GM23338 (cell line): ENCODE data around the gene CTNNA2. TPM values are rescaled to one million over a fixed set of nuclear protein-coding genes. Genes with fewer than 3 reads are reported as not detected.

Experiments
- ATAC-seq: fragments of 200-7000 bp; cut with Tn5 transposase; 3 replicates; pipeline ENCODE4 v1.9.1; 2020
- DNase-seq: peaks from one replicate; pipeline ENCODE4 v3.0.0-alpha.2; 2015; ENCODE audit warnings: low spot score
- H2AFZ ChIP-seq: fragments of 200-600 bp; sonication (generic); 2 replicates; pipeline ENCODE4 v1.8.0; 2016; ENCODE audit warnings: antibody characterized with exemption, mild to moderate bottlenecking, moderate library complexity
- H3F3A ChIP-seq: fragments of 200-600 bp; sonication (generic); replicated peaks from 2 replicates; pipeline ENCODE4 v1.8.0; 2017; ENCODE audit warnings: antibody characterized with exemption, mixed run types, low read depth
- H3K27ac ChIP-seq: fragments of 200-600 bp; sonication (generic); 2 replicates; pipeline ENCODE4 v1.6.1; 2016; ENCODE audit warnings: low read depth
- H3K27me3 ChIP-seq: fragments of 200-600 bp; sonication (generic); 2 replicates; pipeline ENCODE4 v1.8.0; 2016; ENCODE audit warnings: mild to moderate bottlenecking, mixed run types, moderate library complexity; ENCODE audit not compliant: insufficient read depth
- H3K36me3 ChIP-seq: fragments of 200-600 bp; sonication (generic); 2 replicates; pipeline ENCODE4 v1.8.0; 2016; ENCODE audit warnings: mild to moderate bottlenecking; ENCODE audit not compliant: insufficient read depth
- H3K4me1 ChIP-seq: fragments of 200-600 bp; sonication (generic); 2 replicates; pipeline ENCODE4 v1.8.0; 2016; ENCODE audit warnings: mild to moderate bottlenecking, moderate library complexity; ENCODE audit not compliant: insufficient read depth
- H3K4me2 ChIP-seq: fragments of 200-600 bp; sonication (generic); 2 replicates; pipeline ENCODE4 v1.7.1; 2017; ENCODE audit warnings: mixed run types
- H3K4me3 ChIP-seq: fragments of 200-600 bp; sonication (generic); 2 replicates; pipeline ENCODE4 v1.6.1; 2016; ENCODE audit warnings: mixed run types
- H3K79me2 ChIP-seq: fragments of 200-600 bp; sonication (generic); replicated peaks from 2 replicates; pipeline ENCODE4 v1.8.0; 2017; ENCODE audit warnings: mild to moderate bottlenecking; ENCODE audit not compliant: insufficient read depth
- H3K9me2 ChIP-seq: fragments of 200-600 bp; sonication (generic); 2 replicates; pipeline ENCODE4 v1.8.0; 2017; ENCODE audit not compliant: insufficient read depth
- H4K20me1 ChIP-seq: fragments of 200-600 bp; sonication (generic); replicated peaks from 2 replicates; pipeline ENCODE4 v1.8.0; 2017; ENCODE audit warnings: mild to moderate bottlenecking; ENCODE audit not compliant: insufficient read depth
- H3K27ac Mint-ChIP-seq: 2 replicates; pipeline ENCODE4 v1.8.0; 2020; ENCODE audit warnings: inconsistent platforms, mild to moderate bottlenecking, moderate library complexity, mixed read lengths
- H3K27me3 Mint-ChIP-seq: 3 replicates; pipeline ENCODE4 v1.8.0; 2022; ENCODE audit warnings: low read depth, mild to moderate bottlenecking, moderate library complexity, mixed read lengths, inconsistent platforms; ENCODE audit not compliant: insufficient read depth, poor library complexity
- H3K36me3 Mint-ChIP-seq: 3 replicates; pipeline ENCODE4 v1.8.0; 2021; ENCODE audit warnings: low read depth, mild to moderate bottlenecking, inconsistent platforms, moderate library complexity, mixed read lengths
- H3K4me1 Mint-ChIP-seq: 3 replicates; pipeline ENCODE4 v1.8.0; 2020; ENCODE audit warnings: mild to moderate bottlenecking, inconsistent platforms, mixed read lengths
- H3K4me3 Mint-ChIP-seq: 3 replicates; pipeline ENCODE4 v1.8.0; 2021; ENCODE audit warnings: moderate library complexity, mild to moderate bottlenecking, inconsistent platforms, mixed read lengths
- H3K9me3 Mint-ChIP-seq: 3 replicates; pipeline ENCODE4 v1.8.0; 2020; ENCODE audit warnings: moderate library complexity, mild to moderate bottlenecking, inconsistent platforms, mixed read lengths
- JUNB ChIP-seq: IDR thresholded peaks from one replicate; pipeline ENCODE4 v1.6.1; 2016; ENCODE audit warnings: antibody characterized with exemption; ENCODE audit not compliant: unreplicated experiment
- NANOG ChIP-seq: IDR thresholded peaks from 2 replicates; pipeline ENCODE4 v1.6.1; 2016; ENCODE audit warnings: antibody characterized with exemption, borderline replicate concordance
- REST ChIP-seq: IDR thresholded peaks from one replicate; pipeline ENCODE4 v1.6.1; 2018; ENCODE audit warnings: antibody characterized with exemption; ENCODE audit not compliant: unreplicated experiment
- STAT1 ChIP-seq: IDR thresholded peaks from one replicate; pipeline ENCODE4 v1.6.1; 2016; ENCODE audit warnings: antibody characterized with exemption; ENCODE audit not compliant: unreplicated experiment
- polyA plus RNA-seq: library from polyadenylated mRNA; unstranded; fragments of >200 nt; fragmentation: Nextera tagmentation; extraction: Ambion mirVana; gene quantifications from 2 replicates; pipeline ENCODE4 v1.2.1, GENCODE V29; 2016
- total RNA-seq: library from RNA; depleted of rRNA; stranded (reverse); fragments of >200 nt; shearing (Covaris generic); gene quantifications from 2 replicates; pipeline ENCODE4 v1.2.3, GENCODE V29; 2014
- TF ChIP-seq, protein P1 (sequence below): fragments of 250-450 bp; sonication (Bioruptor Pico); IDR thresholded peaks from 2 replicates; pipeline ENCODE4 v1.5.0; 2020; ENCODE audit warnings: mild to moderate bottlenecking, moderate library complexity

The CTNNA2 gene
- total and polyA plus RNA-seq, 2 experiments from 2014 or later, result 6.4 to 15.6 TPM

- TF ChIP-seq, protein P1, sequence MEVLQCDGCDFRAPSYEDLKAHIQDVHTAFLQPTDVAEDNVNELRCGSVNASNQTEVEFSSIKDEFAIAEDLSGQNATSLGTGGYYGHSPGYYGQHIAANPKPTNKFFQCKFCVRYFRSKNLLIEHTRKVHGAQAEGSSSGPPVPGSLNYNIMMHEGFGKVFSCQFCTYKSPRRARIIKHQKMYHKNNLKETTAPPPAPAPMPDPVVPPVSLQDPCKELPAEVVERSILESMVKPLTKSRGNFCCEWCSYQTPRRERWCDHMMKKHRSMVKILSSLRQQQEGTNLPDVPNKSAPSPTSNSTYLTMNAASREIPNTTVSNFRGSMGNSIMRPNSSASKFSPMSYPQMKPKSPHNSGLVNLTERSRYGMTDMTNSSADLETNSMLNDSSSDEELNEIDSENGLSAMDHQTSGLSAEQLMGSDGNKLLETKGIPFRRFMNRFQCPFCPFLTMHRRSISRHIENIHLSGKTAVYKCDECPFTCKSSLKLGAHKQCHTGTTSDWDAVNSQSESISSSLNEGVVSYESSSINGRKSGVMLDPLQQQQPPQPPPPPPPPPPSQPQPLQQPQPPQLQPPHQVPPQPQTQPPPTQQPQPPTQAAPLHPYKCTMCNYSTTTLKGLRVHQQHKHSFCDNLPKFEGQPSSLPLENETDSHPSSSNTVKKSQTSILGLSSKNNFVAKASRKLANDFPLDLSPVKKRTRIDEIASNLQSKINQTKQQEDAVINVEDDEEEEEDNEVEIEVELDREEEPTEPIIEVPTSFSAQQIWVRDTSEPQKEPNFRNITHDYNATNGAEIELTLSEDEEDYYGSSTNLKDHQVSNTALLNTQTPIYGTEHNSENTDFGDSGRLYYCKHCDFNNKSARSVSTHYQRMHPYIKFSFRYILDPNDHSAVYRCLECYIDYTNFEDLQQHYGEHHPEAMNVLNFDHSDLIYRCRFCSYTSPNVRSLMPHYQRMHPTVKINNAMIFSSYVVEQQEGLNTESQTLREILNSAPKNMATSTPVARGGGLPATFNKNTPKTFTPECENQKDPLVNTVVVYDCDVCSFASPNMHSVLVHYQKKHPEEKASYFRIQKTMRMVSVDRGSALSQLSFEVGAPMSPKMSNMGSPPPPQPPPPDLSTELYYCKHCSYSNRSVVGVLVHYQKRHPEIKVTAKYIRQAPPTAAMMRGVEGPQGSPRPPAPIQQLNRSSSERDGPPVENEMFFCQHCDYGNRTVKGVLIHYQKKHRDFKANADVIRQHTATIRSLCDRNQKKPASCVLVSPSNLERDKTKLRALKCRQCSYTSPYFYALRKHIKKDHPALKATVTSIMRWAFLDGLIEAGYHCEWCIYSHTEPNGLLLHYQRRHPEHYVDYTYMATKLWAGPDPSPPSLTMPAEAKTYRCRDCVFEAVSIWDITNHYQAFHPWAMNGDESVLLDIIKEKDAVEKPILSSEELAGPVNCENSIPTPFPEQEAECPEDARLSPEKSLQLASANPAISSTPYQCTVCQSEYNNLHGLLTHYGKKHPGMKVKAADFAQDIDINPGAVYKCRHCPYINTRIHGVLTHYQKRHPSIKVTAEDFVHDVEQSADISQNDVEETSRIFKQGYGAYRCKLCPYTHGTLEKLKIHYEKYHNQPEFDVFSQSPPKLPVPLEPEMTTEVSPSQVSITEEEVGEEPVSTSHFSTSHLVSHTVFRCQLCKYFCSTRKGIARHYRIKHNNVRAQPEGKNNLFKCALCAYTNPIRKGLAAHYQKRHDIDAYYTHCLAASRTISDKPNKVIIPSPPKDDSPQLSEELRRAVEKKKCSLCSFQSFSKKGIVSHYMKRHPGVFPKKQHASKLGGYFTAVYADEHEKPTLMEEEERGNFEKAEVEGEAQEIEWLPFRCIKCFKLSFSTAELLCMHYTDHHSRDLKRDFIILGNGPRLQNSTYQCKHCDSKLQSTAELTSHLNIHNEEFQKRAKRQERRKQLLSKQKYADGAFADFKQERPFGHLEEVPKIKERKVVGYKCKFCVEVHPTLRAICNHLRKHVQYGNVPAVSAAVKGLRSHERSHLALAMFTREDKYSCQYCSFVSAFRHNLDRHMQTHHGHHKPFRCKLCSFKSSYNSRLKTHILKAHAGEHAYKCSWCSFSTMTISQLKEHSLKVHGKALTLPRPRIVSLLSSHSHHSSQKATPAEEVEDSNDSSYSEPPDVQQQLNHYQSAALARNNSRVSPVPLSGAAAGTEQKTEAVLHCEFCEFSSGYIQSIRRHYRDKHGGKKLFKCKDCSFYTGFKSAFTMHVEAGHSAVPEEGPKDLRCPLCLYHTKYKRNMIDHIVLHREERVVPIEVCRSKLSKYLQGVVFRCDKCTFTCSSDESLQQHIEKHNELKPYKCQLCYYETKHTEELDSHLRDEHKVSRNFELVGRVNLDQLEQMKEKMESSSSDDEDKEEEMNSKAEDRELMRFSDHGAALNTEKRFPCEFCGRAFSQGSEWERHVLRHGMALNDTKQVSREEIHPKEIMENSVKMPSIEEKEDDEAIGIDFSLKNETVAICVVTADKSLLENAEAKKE (CRISPR knock-in tag), result no peak
- no peak for TF ChIP-seq JUNB
Measured at GRCh38 chr2:80244905-80245584, 732.2 kb downstream of the CTNNA2 start (continued).

DNA sequence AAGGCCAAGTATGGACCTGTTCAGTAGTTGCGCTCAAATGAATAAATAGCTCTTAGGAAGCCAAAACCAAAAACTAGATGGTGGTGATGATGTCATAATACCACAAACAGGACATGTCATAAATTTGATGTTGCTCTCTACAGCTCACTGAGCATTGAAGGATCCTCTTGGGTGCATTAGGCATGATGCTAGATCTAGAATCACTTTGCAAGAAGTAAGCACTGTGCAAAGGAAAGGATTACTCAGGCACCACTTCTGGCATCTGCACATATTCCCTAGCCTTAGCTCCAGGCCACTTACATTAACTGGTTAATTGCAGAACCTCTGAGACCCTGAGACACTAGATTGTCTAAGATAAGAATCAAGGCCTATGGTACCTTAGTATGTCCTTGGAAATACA lies 733.7 kb downstream of the CTNNA2 start:
- Histone ChIP-seq H3K4me1 (no peaks in the 10 kb centered on the region; the same call in 1 of the 2 replicates), H3K9me2 (peaks cover 12% of the 10 kb centered on the region; the same call in 1 of the 2 replicates), H3F3A (no peaks in the 10 kb centered on the region), H4K20me1 (no peaks in the 10 kb centered on the region), H3K36me3 (no peaks in the 10 kb centered on the region), H3K4me2 (no peak overlapping the region), H3K79me2 (no peaks in the 10 kb centered on the region), H3K4me3 (no peak overlapping the region), H3K27me3 (no peaks in the 10 kb centered on the region), H2AFZ (no peak overlapping the region), H3K27ac (no peak overlapping the region)
- H3K27me3 Mint-ChIP-seq, result no peaks in the 10 kb centered on the region
- ATAC-seq (no peak), DNase-seq (no peak)
- H3K27ac Mint-ChIP-seq, result no peak overlapping the region
- peaks cover 7% of the 10 kb centered on the region for H3K4me1 Mint-ChIP-seq
- H3K9me3 Mint-ChIP-seq, result no peaks in the 10 kb centered on the region
- no peaks in the 10 kb centered on the region for H3K36me3 Mint-ChIP-seq
- H3K4me3 Mint-ChIP-seq, result no peak overlapping the region
- no peak for TF ChIP-seq NANOG
- TF ChIP-seq, protein P1 (CRISPR knock-in tag), result no peak
- TF ChIP-seq REST, result no peak
- no peak for TF ChIP-seq STAT1
